ENCODE results near the gene MYO1C.

DNA sequence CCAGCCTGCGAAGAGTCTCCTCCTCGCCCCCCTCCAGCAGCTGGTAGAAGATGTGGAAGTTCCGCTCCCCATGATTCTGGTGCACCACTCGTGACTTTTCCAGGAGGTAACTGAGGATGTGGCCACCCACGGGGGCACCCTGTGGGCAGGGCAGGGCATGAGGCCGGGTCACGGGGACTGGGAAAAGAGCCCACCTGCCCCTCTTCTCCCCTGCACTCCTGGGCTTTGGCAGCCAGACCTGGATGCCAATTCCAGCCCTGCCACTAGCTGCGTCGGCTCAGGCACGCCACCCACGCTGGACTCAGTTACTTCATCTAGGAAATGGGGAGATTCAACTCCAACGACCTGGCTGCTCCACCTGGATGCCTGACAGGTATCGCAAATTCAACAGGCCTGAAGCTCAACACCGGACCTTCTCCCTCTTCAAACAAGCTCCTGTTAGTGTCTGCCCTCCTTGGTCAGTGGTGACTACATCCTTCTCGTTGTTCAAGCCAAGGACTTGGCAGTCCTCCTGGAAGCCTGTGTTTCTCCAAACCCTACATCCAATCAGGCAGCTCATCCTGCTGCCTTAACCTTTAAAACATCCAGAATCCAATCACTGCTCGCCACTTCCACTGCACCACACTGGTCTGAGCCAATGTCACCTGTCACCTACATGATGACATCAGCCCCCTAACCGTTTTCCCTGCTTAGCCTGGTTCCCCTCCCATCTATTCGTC, 11.6 kb downstream of the MYO1C start:
- TF ChIP-seq, protein P1, sequence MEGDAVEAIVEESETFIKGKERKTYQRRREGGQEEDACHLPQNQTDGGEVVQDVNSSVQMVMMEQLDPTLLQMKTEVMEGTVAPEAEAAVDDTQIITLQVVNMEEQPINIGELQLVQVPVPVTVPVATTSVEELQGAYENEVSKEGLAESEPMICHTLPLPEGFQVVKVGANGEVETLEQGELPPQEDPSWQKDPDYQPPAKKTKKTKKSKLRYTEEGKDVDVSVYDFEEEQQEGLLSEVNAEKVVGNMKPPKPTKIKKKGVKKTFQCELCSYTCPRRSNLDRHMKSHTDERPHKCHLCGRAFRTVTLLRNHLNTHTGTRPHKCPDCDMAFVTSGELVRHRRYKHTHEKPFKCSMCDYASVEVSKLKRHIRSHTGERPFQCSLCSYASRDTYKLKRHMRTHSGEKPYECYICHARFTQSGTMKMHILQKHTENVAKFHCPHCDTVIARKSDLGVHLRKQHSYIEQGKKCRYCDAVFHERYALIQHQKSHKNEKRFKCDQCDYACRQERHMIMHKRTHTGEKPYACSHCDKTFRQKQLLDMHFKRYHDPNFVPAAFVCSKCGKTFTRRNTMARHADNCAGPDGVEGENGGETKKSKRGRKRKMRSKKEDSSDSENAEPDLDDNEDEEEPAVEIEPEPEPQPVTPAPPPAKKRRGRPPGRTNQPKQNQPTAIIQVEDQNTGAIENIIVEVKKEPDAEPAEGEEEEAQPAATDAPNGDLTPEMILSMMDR (IDR thresholded peaks at IDR 0.05): no peak
- no peak for TF ChIP-seq POLR2AphosphoS5 (IDR thresholded peaks at IDR 0.05)
